GM19372 (cell line): ENCODE measurements around the gene GLRA1.
"Not testable (repeated sequence)": the region's sequence is repeated elsewhere in the genome, so short reads cannot be mapped to it uniquely, and the experiment has no call there.

Experiments used
- ATAC-seq: cut with Tn5 transposase; IDR thresholded peaks from one replicate; pipeline ENCODE4 v1.9.1; 2021; ENCODE audit warnings: mild to moderate bottlenecking, low read depth, moderate library complexity; ENCODE audit not compliant: unreplicated experiment

The GLRA1 gene

DNA sequence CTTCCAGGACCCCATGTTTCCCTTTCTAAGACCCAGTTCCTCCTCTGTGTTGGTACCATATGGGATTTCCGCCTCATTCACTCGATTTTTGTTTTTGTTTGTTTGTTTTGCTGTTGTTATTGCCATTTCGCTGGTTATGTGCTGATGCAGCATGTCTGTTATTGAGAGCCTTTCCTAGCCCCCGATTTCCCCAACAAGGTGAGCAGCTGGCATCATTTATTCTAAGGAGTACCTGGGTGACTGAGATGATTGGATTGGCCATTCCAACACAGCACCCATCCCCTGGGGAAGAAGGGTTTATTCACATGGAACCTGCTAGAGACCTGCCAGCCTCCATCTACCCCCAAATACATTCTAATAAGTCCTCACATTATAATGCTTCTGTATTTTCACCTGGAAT lies 2.7 kb downstream of the GLRA1 start:
- ATAC-seq = no peak

DNA sequence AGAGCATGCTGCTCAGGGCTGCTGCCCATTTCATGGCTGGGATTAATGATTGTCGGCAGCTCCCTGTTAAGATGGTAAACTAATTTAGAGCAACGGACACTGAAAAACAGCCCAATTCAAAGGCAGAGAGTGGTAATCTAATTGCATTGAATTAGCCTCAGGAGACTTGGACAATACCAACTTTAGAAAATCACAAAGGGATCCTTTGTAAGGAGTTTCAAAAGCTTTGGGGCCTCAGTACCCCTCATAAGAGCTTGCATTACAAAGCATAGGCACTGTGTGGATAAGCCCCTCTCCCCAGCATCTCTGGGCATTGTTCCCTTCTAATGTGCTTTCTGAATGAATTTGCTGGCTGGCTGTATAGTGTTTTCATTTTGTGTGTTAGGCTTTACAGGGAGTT lies 6.7 kb downstream of the GLRA1 start:
- no peak for ATAC-seq

DNA sequence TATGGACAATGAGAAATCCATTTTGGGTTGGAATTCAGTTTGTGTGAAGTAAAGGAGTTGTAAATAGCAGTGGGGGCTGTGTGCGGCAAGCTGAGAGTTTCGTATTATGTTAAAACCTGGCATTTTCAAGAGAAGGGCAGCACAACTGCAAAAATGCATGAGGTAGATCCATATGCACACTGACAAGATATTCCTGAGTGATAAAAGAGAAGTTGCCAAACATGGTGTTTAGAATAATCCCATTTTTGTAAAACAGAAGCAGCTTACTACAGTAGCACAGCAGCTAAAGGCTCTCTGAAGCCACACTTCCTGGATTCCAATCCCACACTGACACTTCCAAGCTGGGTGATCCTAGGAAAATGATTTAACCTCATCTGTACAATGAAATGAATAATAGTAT lies 11.2 kb downstream of the GLRA1 start:
- ATAC-seq = no peak

DNA sequence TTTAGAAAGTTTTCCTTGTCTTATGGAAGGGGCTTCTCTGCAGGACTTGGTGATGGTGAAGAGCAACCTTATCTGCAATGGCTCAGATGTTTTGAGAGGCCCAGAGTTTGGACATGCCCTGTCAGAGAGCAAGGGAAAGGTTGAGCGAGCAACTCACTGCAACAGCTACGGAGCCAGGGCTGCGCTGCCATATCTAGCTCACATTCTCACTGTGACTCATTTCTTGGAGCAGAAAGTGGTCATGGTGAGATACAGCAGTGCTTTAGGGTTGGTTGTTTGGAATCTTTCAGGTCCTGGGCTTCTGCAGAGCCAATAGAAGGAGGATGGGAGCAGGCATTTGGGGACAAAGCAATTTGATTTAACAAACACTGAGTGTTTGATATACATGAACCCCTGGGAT lies 12.3 kb downstream of the GLRA1 start:
- no peak for ATAC-seq

DNA sequence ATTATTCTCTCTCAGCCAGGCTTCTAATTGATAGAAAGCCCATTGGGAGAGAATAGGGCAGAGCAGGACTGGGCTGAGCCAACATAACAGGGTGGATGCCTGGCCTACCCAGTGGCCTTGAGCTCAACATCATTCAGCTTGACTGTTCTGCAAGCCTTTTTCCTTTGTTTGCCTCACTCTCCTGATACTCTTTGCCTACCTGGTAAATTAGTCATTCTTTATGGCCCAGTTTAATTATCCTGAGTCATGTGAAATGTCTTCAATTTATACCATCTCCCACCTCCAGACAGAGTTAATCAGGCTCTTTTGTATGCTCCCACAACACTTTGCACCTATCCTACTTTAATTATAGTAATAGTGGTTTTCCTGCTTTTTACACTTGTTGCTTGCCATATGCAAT lies 13.6 kb downstream of the GLRA1 start:
- no peak for ATAC-seq

DNA sequence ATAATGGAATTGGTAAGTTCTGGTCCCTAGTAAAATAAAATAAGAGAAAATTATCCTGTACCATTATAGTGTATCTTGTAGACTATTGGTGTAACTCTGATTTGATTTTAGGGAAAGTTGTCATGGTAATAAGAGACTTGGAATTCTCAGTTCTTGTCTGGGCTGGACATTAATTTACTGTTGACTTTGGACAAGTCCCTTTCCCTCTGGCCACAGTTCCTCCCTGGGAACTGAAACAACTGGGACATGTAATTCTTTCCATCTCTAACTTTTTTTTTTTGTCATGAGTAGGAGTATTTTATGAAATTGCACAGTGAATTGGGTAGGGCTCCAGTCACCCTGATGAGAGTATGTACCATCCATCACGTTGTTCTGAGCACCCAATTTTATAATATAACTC lies 15.0 kb downstream of the GLRA1 start:
- no peak for ATAC-seq

DNA sequence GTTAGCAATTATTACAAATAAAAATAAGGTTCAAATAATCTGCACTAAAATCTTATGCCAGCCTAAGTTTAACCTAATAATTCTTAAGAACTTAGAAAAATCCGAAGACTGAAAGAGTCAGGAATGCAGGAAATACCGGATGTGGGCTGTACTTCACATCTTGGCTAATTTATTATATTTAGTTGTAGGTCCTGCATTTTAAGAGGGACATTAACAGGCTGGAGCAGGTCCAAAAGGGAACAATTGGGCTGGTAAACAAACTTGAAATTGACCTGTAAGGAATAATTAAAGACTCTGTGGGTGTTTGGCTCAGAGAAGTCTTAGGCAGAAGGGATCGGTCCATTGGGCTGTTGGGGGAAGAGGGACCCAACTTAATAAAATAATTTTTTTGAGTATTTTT lies 18.4 kb downstream of the GLRA1 start:
- no peak for ATAC-seq

DNA sequence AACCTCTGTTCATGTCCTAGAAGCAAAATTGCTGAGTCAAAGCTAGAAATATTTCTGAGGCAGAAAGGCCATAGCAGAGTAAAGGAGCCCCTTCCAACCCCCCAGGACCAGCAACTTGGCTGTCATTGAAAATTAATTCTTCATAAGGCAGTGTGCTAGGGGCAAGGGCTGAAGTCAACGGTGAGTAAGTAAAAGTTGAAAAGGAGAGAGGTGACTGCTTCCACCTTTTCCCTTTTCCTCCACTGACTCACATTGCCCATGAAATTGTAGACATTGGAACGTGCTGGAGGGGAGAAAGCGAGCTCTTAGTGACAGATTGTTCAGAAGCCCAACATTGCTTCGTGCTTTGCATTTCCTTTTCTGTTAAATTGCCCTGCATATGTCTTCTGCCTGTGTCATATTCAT lies 19.1 kb downstream of the GLRA1 start:
- no peak for ATAC-seq

DNA sequence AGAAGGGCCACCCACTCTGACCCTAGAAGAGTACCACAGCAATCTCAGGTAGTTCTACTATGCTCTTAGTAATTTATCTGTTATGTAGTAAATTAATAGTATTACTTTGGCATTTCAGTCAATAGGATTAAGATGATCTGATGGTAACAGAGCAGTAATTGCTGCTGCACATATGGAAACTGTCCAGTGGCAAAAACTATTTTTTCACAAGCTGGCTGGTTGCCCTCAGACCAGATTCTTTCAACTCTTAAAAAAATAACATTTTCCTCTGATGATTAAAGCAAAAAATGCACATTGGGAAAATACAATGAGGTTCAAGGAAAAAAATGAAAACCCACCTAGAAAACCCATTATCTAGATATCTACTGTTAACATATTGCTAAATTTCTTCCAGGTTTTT lies 19.7 kb downstream of the GLRA1 start:
- no peak for ATAC-seq

DNA sequence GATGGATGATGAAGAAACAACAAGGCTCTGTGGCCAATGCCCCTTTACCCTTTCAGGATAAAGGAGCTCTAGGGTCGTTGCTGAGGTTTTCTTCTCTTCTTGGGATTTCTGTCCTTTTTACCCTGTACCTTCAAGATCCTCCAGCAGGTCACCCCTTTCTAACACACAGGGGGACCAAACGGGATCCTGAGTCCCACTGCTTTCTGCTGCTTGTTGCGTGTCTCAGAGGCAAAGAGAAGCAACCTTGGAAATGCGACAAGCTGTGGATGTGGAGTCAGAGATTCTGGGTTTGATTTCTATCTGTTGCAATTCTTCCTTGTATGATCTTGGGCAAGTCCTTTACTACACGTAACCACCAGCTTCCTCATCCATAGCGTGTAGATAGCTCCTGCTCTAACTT lies 20.5 kb downstream of the GLRA1 start:
- no peak for ATAC-seq

DNA sequence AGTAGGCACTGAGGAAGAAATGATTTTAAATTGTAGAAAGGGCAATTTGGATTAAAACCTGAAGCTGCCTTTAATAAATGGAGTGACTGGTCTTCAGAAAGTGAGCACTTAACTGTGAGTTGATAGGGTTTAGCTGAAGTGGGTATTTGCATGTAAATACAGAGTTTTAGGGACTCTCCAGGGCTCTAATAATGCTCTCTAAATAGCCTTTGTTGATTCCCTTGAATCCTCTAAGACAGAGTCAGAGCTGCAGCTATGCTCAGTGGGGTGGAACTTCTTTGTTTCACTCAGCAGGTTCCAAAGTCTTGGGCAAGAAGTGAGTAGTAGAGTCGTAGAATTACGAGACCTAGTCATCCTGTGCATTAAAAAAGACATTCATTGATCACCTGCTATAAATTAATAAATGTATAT lies 21.4 kb downstream of the GLRA1 start:
- peak; percentile 90 for ATAC-seq

DNA sequence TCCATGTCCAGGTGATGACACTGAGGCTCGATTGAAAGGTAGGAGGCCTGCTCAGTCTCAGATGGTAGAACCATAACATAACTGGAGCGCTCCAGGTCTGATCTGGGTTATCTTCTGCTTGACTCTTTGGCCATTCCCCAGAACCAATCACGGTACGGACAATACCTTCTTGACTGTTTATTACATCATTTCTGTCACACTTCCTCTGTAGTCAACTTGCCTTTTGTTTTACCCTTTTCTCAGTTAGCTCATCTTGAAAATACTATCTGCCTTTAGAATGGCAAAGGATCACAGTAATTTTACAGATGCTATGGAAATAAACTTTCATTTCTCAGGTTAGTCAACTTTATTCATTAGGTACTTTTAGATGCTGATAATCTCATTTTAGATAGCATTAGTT lies 22.4 kb downstream of the GLRA1 start:
- ATAC-seq = no peak

DNA sequence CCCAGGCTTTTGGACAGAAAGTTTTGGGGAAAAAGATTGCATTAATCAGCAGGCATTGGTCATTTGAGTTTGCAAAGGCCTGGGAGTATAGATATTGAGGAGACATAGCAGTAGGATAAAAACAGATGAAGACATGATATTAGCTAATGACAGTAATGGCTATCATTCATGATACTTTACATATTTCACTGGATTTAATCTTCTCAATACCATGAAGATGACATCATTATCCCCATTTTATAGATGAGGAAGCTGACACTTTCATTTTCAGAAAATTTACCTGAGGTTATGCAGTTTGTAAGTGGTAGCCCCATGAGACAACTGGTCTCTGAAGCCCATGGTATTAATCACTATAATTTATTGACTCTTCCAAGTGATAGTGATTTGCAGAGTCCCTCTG lies 23.0 kb downstream of the GLRA1 start:
- no peak for ATAC-seq

DNA sequence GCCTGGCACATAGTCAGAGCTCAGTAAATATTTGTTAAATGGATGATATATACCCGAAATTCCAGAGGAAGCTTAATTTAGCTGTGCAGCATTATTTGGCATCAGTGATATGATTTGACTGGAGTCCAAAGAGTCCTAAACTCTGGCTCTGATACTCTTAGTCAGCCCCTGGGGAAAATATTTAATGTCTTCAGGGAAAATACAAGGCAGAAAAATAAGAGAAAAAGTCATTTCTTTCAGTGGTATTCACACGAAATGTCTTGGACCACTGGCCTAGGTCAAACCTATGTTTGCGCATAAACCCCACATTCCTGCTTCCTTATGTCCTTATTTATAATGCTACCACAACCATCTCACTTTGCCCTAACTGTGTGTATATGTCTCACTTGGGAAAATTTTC lies 23.8 kb downstream of the GLRA1 start:
- no peak for ATAC-seq

DNA sequence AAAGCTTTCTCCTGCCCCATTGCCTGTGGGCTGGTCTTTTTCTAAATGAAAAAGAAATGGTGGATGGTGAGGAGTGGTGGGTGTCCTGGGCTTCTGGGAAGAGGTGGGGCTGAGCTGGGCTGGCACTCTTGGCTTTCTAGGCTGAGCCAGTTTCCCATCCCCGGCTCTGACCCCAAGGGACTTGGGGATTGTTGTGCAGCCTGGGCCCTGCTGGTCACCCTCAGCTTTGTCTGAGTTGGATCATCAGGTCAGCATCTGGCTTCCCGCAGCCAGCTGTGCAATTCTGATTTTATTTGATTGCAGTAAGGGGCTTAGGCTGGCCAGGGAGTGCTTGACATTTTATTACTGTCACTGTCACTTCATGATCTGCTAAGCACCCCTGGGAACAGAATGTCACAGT lies 25.3 kb downstream of the GLRA1 start:
- ATAC-seq = no peak

DNA sequence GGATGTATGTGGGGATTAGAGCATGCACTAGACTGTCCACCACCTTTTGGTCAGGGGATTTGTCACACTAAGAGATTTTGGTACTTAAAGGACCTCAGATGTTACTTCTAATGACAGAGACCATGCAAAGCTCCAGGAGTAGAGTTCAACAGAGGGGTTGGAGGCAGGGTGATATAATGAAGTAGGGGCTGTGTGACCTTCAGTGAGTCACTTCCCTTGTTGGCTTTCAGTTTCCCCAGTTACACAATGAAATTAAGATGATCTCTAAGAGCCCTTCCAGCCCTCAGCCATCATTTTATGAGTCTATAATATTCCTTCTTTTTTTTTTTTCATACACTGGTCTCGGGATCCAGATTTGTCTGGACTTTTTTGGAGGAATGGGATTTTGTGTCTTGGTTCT lies 26.8 kb downstream of the GLRA1 start:
- no peak for ATAC-seq

DNA sequence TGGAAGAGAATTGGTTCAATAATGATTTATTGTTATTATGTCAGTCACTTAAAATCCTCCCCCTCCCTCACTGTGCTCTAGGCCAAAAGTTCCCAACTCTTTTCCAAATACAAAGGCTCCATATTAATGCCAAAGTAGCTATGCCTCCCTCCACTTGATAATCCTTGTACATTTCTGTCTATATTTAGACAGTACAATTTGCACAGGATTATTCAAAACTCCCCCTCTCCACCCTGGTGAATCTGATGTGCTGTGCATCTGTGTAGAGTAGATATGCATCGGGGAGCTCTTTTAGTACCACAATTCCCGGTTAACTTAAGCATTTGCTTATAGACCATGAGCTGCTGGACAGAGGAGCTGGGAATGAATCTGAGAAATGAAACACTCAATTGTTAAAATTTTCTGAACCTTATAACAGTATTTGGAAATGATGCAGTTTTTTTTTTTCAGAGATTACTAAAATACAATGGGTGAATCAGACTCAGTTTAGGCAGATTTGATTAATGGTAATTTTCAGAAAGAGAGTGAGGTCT lies 27.6 kb downstream of the GLRA1 start:
- ATAC-seq = no peak

DNA sequence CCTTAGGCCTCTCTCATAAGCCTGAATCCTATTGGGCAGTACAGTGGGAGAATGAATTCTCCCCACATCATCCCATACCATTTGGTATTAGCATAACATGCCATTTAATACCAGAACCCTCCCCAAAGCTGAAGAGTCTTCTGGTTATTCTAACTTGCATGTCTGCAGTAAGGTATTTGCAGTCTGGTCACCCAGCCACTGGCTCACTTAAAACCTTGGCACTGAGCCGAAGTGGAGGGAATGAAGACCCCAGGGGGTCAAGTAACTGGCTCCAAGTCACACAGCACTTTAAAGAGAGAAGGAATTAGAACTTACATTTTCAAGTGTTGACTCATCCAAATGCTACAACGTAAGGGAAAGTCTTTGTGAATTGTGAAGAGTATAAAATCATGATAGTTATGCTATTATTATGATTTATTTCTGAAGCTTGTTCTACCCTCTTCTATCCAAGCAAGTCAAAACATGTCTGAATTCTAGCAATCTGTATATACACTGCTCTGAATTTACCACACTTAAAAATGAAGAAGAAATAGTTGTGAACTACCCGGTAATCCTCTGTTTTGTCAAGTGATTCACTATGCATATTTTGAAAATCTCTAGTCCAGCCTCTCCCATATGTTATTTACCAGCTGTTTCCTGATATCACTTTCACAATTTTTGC lies 28.5 kb downstream of the GLRA1 start:
- ATAC-seq = no peak

DNA sequence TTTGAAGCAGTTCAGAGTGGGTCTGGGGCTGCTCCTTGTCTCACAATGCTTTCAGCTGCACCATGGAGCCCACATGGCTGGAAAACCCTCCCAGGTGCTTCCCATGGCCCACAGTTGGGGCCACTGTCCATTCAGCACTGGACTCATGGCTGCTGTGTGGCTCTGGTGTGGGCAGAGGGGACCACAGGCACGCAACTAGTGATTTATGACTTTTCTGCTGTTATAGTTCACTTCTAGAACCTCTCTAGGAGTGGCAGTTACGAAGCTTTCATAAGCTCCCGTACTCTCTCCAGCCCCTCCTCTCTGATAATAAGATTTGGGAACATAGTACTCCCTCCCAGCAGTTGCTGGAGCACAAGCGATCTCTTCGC lies 29.0 kb downstream of the GLRA1 start:
- no peak for ATAC-seq

DNA sequence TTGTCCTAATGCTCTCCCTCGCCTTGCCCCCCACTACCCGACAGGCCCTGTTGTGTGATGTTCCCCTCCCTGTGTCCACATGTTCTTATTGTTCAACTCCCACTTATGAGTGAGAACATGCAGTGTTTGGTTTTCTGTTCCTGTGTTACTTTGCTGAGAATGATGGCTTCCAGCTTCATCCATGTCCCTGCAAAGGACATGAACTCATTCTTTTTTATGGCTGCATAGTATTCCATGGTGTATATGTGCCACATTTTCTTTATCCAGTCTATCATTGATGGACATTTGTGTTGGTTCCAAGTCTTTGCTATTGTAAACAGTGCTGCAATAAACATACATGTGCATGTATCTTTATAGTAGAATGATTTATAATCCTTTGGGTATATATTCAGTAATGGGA lies 31.2 kb downstream of the GLRA1 start:
- ATAC-seq = not testable (repeated sequence)

DNA sequence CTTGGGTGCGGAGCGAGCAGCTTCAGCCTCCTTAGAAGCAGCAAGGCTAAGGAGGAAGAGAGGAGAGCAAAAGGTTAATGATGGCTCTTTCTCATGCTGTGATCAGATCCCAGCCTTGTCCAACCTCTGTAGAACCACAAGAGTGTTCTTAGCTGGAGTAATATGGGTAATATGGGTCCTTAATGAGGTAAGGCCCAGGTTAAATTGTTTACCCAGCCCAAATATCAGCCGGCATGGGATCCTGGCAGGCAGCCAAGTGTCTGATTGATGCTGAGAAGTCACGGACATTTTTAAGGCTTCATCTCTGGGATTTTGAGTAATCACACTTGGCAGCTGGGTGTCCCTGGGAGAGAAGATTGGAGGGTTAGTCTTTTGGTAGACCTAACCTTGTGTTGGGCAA lies 32.3 kb downstream of the GLRA1 start:
- ATAC-seq = no peak

DNA sequence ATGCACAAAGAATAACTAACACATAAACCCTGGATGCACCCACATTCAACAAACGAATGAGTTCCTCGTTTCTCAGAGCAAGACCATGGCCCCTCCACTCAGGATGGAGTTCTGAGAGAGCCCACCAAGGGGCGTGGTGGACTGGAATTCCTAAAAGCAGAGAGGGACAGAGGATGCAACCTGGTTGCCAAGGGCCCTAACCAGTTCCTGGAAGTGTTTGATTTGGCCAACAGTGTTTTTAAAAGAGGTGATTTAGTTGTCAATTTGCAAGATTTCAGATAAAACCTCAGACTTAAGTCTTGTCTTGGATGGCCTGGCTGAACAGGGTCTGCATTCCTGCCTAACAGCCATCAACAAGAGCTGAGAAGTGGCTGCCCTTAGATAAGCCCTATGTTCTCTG lies 34.4 kb downstream of the GLRA1 start:
- ATAC-seq = no peak

DNA sequence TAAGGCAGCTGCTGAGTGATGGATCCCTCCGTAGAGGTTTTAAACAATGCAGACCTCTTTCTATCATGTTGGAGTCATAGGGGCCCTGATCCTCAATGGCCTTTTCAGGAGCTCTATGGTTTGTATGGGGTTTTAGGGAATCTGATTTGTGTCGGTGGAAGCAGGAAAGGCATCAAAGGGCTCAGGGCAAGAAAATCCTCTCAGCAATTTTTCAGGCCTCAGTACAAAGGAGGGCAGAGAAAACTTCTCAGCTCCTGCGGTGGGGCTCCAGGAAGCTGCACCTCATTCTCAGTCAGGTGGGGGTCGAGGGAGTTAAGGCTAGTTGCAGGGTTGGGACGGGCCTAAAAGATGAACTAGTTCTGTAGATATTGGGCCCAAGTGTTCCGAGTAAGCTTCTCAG lies 35.0 kb downstream of the GLRA1 start:
- ATAC-seq = no peak
